Fibroblast of villous mesenchyme (primary cell): ENCODE data around the gene F2RL1. TPM values are rescaled to one million over a fixed set of nuclear protein-coding genes. Genes with fewer than 3 reads are reported as not detected.
"Not testable (repeated sequence)": the region's sequence is repeated elsewhere in the genome, so short reads cannot be mapped to it uniquely, and the experiment has no call there.

Experiments used
- DNase-seq: peaks from one replicate; pipeline ENCODE4 v3.0.0-alpha.2; 2010; ENCODE audit warnings: low read depth
- H3K4me3 ChIP-seq: 2 replicates; pipeline ENCODE4 v1.5.1; 2011; ENCODE audit warnings: low read depth, mild to moderate bottlenecking, low read length
- CTCF ChIP-seq: IDR thresholded peaks from 2 replicates; pipeline ENCODE4 v1.5.1; 2012; ENCODE audit warnings: low read depth, mild to moderate bottlenecking, low read length; ENCODE audit not compliant: insufficient read depth
- total RNA-seq: library from RNA; depleted of rRNA; stranded (reverse); fragments of >200 nt; gene quantifications from 2 replicates; pipeline ENCODE4 v1.2.3, GENCODE V29; 2012

Gene F2RL1
- total RNA-seq, 1 donor = 26.3 TPM

GRCh38 chr5:76849419-76850291, 30.8 kb downstream of the F2RL1 start, which contains the start of gene S100Z:
TSS of gene S100Z (plus strand) at chr5:76850014. CDS start at chr5:76875360, 25,346 bp downstream.
- no peak for TF ChIP-seq CTCF
- no peak within 1 kb of the TSS for H3K4me3 ChIP-seq
- no peak for DNase-seq

- no peak for DNase-seq
- no peak overlapping the region for H3K4me3 ChIP-seq
- no peak for TF ChIP-seq CTCF
Measured at GRCh38 chr5:76850543-76851145, 31.8 kb downstream of the F2RL1 start.

GRCh38 chr5:76851728-76852369, 33.0 kb downstream of the F2RL1 start:
- no peak for DNase-seq
- no peak for TF ChIP-seq CTCF
- H3K4me3 ChIP-seq = no peak overlapping the region

GRCh38 chr5:76852772-76853171, 33.9 kb downstream of the F2RL1 start:
- TF ChIP-seq CTCF = no peak
- H3K4me3 ChIP-seq = no peak overlapping the region
- DNase-seq = no peak

- not testable (repeated sequence) for DNase-seq, H3K4me3 ChIP-seq
Measured at GRCh38 chr5:76853741-76854140, 34.9 kb downstream of the F2RL1 start.

GRCh38 chr5:76854644-76855043, 35.8 kb downstream of the F2RL1 start:
- no peak for TF ChIP-seq CTCF
- H3K4me3 ChIP-seq = no peak overlapping the region
- no peak for DNase-seq

GRCh38 chr5:76855501-76855900, 36.7 kb downstream of the F2RL1 start:
- not testable (repeated sequence) for DNase-seq, H3K4me3 ChIP-seq
